ENCODE measurements around the gene PDHX.
"Not testable (repeated sequence)": the region's sequence is repeated elsewhere in the genome, so short reads cannot be mapped to it uniquely, and the experiment has no call there.

The PDHX gene

DNA sequence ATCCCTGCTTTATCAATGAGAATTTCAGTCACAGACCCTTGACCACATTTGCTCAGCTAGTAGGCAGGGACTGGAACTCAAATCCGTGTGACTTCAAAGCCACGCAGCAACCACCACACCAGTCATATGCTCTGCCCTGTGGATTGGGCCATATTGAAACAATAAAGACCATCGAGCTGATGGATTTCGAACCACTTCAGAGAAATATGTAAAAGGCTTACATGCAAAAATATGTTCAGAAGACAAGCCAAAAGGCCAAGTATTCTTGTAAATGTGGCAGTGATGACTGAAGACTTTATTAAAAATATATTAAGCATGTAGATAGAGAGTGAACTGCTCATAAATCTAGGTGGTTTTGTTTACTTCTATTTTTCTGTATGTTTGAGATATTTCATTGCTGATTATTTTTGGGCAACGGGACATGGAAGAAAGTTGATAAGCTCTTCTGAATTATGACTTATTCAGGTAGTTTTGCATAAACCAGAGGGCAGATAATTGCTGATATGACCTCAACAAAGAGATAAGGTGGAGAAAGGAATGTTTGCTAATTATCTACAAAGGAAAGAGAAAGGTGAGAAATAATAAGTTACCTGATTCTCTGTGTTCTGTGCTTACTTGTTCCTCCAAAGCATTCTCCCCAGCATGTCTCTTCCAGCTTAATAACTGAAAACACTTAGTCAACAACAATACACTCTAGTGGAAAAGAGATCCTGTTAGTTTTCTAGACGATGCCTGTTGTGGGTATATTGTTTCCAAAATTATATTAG, 99.4 kb downstream of the PDHX start:
- TF ChIP-seq, protein P1, sequence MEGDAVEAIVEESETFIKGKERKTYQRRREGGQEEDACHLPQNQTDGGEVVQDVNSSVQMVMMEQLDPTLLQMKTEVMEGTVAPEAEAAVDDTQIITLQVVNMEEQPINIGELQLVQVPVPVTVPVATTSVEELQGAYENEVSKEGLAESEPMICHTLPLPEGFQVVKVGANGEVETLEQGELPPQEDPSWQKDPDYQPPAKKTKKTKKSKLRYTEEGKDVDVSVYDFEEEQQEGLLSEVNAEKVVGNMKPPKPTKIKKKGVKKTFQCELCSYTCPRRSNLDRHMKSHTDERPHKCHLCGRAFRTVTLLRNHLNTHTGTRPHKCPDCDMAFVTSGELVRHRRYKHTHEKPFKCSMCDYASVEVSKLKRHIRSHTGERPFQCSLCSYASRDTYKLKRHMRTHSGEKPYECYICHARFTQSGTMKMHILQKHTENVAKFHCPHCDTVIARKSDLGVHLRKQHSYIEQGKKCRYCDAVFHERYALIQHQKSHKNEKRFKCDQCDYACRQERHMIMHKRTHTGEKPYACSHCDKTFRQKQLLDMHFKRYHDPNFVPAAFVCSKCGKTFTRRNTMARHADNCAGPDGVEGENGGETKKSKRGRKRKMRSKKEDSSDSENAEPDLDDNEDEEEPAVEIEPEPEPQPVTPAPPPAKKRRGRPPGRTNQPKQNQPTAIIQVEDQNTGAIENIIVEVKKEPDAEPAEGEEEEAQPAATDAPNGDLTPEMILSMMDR (IDR thresholded peaks at IDR 0.05; ENCODE audit: insufficient read depth, low read length, missing control alignments) = no peak
- CTCF ChIA-PET = interaction anchor here (1.1 to 1.3 kb wide), 2 partner anchors 10 to 18 kb away, joined by 3 read pairs; no protein-coding TSS in a partner anchor
- H3K4me3 ChIP-seq (ENCODE audit: low read depth, low read length) = no peak overlapping the region
- POLR2A ChIA-PET = no interaction called here
- no peak for DNase-seq (ENCODE audit: low read depth, low spot score)

DNA sequence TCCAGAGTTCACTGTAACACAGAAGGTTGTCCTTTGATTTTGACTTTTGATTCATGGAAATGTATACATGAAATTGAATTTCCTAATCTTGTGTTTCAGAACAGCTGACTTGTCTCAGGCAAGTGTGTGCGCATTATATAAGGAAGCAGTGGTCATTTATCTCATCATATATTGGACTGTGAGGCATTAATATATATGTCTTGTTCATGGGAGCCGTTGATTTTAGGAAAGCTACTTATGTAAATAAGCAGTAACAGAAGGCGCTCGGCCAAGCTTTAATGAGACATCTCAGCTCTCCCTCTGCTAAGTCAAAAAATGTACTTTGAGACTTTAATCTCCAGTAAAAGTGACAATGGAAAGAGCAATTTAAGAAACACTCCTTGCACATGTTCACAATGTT, 100.5 kb downstream of the PDHX start:
- POLR2A ChIA-PET = no interaction called here
- no peak overlapping the region for H3K4me3 ChIP-seq (ENCODE audit: low read depth, low read length)
- no peak for DNase-seq (ENCODE audit: low read depth, low spot score)
- TF ChIP-seq, protein P1 (IDR thresholded peaks at IDR 0.05; ENCODE audit: insufficient read depth, low read length, missing control alignments) = no peak
- CTCF ChIA-PET = interaction anchor here (1.0 to 1.5 kb wide), 2 partner anchors 9 to 18 kb away, joined by 3 to 6 read pairs; no protein-coding TSS in a partner anchor

DNA sequence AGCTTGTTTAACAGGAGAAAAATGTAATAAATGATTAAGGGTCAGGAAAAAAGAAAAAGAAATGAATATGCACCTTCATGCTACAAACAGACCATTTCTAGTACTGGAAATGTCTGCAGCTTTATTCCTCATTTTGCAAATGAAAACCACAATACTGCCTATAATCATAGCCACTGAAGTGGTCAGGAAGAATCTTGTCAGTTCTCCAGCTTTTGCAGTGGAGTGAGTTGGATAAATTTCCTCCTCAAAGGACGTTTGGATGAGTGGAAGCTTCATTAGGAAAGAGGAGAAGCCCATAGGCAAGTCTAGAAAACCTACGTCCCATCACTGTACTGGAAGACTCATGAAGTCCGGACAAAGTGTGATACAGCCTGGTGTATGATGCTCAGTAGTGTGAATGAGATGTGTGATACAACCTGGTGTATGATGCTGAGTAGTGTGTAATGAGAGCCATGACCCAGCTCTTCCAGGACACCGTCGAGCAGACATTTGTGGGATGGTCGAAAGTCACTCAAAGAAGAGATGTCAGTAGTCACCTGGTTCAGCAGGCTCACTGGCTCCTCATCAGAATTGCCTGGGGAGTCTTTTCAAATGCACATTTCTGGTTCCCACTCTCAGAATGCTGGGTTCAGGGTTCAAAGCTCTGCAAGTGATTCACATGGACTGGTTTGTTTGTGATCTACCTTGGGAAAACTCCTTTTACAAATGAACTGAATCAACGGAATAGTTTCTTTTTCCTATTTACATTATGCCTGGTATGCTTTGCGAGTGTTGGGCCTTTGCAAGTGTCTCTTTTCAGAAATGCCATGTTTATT, 101.3 kb downstream of the PDHX start:
- ChIA-PET CTCF (interaction anchor here (1.0 to 1.5 kb wide), 2 partner anchors 10 to 17 kb away, joined by 3 to 6 read pairs; no protein-coding TSS in a partner anchor), POLR2A (no interaction called here)
- TF ChIP-seq, protein P1 (IDR thresholded peaks at IDR 0.05; ENCODE audit: insufficient read depth, low read length, missing control alignments) = no peak
- H3K4me3 ChIP-seq (ENCODE audit: low read depth, low read length) = no peak overlapping the region
- no peak for DNase-seq (ENCODE audit: low read depth, low spot score)

DNA sequence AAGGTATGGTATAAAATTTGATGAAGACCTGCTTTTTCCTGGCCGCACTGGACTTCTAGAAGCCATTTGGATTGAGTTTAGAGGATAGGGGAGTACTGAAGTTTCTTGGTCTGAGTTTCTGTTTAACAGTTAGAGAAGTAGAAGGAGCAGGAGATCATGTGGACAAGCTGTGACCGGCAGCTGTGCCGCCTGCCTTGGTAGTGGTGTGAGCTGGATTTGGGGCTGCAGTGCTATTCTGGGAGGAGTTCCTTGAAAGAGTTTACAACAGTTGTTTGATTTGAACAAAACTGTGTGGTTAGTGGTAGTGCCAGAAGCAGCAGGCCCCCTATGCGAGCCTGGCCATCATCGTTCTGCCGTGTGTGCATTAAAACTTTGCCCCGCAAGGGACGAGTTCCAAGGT, 105.2 kb downstream of the PDHX start:
- TF ChIP-seq, protein P1 (IDR thresholded peaks at IDR 0.05; ENCODE audit: insufficient read depth, low read length, missing control alignments) = no peak
- POLR2A ChIA-PET = no interaction called here
- no peak overlapping the region for H3K4me3 ChIP-seq (ENCODE audit: low read depth, low read length)
- DNase-seq (ENCODE audit: low read depth, low spot score) = no peak
- CTCF ChIA-PET = no interaction called here

DNA sequence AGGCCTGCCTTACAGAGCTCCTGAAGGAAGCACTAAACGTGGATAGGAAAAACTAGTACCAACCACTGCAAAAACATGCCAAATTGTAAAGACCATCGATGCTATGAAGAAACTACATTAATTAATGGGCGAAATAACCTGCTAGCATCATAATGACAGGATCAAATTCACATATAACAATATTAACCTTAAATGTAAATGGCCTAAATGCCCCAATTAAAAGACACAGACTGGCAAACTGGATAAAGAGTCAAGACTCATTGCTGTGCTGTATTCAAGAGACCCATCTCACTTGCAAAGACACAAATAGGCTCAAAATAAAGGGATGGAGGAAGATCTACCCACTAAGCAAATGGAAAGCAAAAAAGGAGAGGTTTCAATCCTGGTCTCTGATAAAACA, 107.5 kb downstream of the PDHX start:
- DNase-seq (ENCODE audit: low read depth, low spot score); H3K4me3 ChIP-seq (ENCODE audit: low read depth, low read length); CTCF ChIA-PET; POLR2A ChIA-PET: not testable (repeated sequence)

DNA sequence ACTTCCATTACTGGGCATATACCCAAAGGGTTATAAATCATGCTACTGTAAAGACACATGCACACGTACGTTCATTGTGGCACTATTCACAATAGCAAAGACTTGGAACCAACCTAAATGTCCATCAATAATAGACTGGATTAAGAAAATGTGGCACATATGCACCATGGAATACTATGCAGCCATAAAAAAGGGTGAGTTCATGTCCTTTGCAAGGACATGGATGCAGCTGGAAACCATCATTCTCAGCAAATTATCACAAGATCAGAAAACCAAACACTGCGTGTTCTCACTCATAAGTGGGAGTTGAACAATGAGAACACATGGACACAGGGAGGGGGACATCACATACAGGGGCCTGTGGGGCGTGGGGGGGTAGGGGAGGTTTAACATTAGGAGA, 111.6 kb downstream of the PDHX start:
- H3K4me3 ChIP-seq (ENCODE audit: low read depth, low read length); CTCF ChIA-PET; POLR2A ChIA-PET; DNase-seq (ENCODE audit: low read depth, low spot score): not testable (repeated sequence)

DNA sequence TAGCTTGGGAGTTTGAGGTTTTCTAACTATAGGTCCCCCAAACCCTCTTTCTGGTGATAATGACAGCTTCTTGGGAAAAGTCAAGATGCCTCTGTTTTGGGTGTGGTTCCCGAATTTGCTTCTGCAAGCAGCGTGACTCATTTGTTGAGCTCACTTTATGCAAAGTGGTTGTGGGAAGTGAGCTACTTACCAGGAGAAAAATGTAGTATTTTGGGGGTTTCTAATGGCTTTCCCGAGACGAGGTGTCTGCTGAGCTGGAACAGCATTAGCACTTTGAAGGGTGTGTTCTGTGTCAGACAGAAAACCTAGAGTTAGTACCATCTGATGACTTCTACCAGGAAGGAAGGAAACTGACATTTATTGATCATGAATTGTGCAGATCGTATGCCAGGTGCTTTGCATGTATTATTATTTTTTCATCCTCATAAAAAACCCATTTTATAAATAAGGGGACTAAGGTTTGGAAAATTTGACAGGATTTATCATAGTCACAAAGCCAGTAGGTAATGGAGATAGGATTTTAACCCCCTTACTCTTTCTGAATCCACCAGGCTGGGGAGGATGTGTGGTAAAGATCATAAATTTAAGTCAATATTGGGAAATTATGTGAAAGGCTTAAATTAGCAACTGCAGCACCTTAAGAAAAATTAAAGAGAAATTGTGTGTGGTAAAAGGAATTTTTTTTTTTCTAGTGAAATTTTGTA, 113.7 kb downstream of the PDHX start:
- DNase-seq (ENCODE audit: low read depth, low spot score) = no peak
- CTCF ChIA-PET = interaction anchor here (0.9 to 1.3 kb wide), 2 partner anchors 11 to 362 kb away, joined by 3 to 4 read pairs; no protein-coding TSS in a partner anchor
- TF ChIP-seq, protein P1 (IDR thresholded peaks at IDR 0.05; ENCODE audit: insufficient read depth, low read length, missing control alignments) = no peak
- POLR2A ChIA-PET = interaction anchor here (0.5 to 1.0 kb wide), 4 partner anchors 54 to 137 kb away, joined by 3 to 5 read pairs (median 4); no protein-coding TSS in a partner anchor
- H3K4me3 ChIP-seq (ENCODE audit: low read depth, low read length) = no peak overlapping the region
